SK-N-SH treated with all-trans-retinoic acid at 6 μM for 48 hours (cell line): ENCODE results near the gene IGFBP4.

Source experiments
- ESRRG ChIP-seq: fragments of 250-450 bp; sonication (Bioruptor Pico); IDR thresholded peaks from 2 replicates; pipeline ENCODE4 v1.6.1; 2021; ENCODE audit warnings: mild to moderate bottlenecking
- ISL1 ChIP-seq: fragments of 250-450 bp; sonication (Bioruptor Pico); IDR thresholded peaks from 2 replicates; pipeline ENCODE4 v2.1.2; 2022; ENCODE audit warnings: mild to moderate bottlenecking, moderate library complexity
- POU6F1 ChIP-seq: fragments of 250-450 bp; sonication (Bioruptor Pico); IDR thresholded peaks from 2 replicates; pipeline ENCODE4 v1.8.0; 2021; ENCODE audit warnings: low read depth, mild to moderate bottlenecking, moderate library complexity, borderline replicate concordance
- PPARA ChIP-seq: fragments of 250-450 bp; sonication (Bioruptor Pico); IDR thresholded peaks from 2 replicates; pipeline ENCODE4 v1.5.0; 2020; ENCODE audit warnings: mild to moderate bottlenecking, borderline replicate concordance
- RARB ChIP-seq: fragments of 250-450 bp; sonication (Bioruptor Pico); IDR thresholded peaks from 2 replicates; pipeline ENCODE4 v1.8.0; 2021; ENCODE audit warnings: mild to moderate bottlenecking, moderate library complexity
- SNAI2 ChIP-seq: fragments of 250-450 bp; sonication (Bioruptor Pico); IDR thresholded peaks from 2 replicates; pipeline ENCODE4 v1.5.0; 2020; ENCODE audit warnings: mild to moderate bottlenecking, moderate library complexity
- TSHZ2 ChIP-seq: fragments of 250-450 bp; sonication (Bioruptor Pico); IDR thresholded peaks from 2 replicates; pipeline ENCODE4 v1.5.0; 2020; ENCODE audit warnings: mild to moderate bottlenecking, moderate library complexity
- ZFP3 ChIP-seq: fragments of 250-450 bp; sonication (Bioruptor Pico); IDR thresholded peaks from 2 replicates; pipeline ENCODE4 v1.5.0; 2020; ENCODE audit warnings: mild to moderate bottlenecking, moderate library complexity
- ZFP30 ChIP-seq: fragments of 450-650 bp; formaldehyde crosslinking; IDR thresholded peaks from 2 replicates; pipeline ENCODE4 v1.5.0; 2022; ENCODE audit warnings: mild to moderate bottlenecking, moderate library complexity
- ZNF8 ChIP-seq: fragments of 450-650 bp; formaldehyde crosslinking; IDR thresholded peaks from 2 replicates; pipeline ENCODE4 v1.5.0; 2020; ENCODE audit warnings: mild to moderate bottlenecking, moderate library complexity
- TF ChIP-seq, protein P1 (sequence below): fragments of 250-450 bp; sonication (Bioruptor Pico); IDR thresholded peaks from 2 replicates; pipeline ENCODE4 v1.8.0; 2020; ENCODE audit warnings: mild to moderate bottlenecking, moderate library complexity, borderline replicate concordance

GRCh38 chr17:40452216-40452787 is 9.1 kb downstream of the IGFBP4 start:
- TF ChIP-seq ESRRG (CRISPR knock-in tag) (no peak), ZFP3 (CRISPR knock-in tag) (no peak), PPARA (CRISPR knock-in tag) (no peak), ISL1 (CRISPR knock-in tag) (no peak), RARB (CRISPR knock-in tag) (no peak), ZNF8 (CRISPR knock-in tag) (no peak), SNAI2 (CRISPR knock-in tag) (no peak), TSHZ2 (CRISPR knock-in tag) (no peak), ZFP30 (CRISPR knock-in tag) (no peak), POU6F1 (CRISPR knock-in tag) (no peak)
- TF ChIP-seq, protein P1, sequence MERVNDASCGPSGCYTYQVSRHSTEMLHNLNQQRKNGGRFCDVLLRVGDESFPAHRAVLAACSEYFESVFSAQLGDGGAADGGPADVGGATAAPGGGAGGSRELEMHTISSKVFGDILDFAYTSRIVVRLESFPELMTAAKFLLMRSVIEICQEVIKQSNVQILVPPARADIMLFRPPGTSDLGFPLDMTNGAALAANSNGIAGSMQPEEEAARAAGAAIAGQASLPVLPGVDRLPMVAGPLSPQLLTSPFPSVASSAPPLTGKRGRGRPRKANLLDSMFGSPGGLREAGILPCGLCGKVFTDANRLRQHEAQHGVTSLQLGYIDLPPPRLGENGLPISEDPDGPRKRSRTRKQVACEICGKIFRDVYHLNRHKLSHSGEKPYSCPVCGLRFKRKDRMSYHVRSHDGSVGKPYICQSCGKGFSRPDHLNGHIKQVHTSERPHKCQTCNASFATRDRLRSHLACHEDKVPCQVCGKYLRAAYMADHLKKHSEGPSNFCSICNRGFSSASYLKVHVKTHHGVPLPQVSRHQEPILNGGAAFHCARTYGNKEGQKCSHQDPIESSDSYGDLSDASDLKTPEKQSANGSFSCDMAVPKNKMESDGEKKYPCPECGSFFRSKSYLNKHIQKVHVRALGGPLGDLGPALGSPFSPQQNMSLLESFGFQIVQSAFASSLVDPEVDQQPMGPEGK (CRISPR knock-in tag): no peak
